DND-41 (cell line): ENCODE results near the gene LIMS2.

ENCODE experiments used
- EZH2 ChIP-seq: IDR thresholded peaks from 3 replicates; pipeline ENCODE4 v1.6.1; 2012; ENCODE audit warnings: borderline replicate concordance, low read depth, mild to moderate bottlenecking, moderate library complexity, low read length, inconsistent platforms; ENCODE audit not compliant: severe bottlenecking
- TF ChIP-seq, protein P1 (sequence below): IDR thresholded peaks from 2 replicates; pipeline ENCODE4 v1.5.1; 2012; ENCODE audit warnings: borderline replicate concordance, low read length, moderate library complexity, mild to moderate bottlenecking; ENCODE audit not compliant: poor library complexity, severe bottlenecking; ENCODE audit errors: extremely low read depth

DNA sequence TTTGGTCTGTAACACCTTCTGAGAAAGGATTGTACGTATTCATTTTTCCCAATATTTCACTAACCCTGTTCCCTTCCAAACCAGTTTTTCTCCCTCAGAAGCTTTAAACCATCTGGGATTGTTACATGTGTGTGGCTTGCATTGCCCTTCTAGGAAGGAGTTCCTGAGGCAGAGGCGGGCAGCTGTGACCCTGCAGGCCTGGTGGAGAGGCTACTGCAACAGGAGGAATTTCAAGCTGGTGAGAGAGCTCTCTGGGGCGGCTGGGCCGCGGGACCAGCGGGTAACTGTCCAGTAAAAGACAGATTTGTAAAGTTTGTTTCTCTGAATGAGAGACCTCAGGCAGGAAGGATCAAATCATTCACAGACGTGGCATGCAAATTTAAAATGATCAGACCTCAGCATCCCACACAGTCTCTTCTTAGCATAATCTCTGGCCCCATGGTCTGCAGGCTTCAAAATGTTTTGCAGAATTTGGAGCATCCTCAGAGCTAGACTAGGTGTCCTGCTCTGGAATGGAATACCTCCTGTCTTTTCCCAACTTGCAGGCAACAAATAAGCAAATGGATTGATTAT lies 69.6 kb downstream of the LIMS2 start:
- TF ChIP-seq, protein P1, sequence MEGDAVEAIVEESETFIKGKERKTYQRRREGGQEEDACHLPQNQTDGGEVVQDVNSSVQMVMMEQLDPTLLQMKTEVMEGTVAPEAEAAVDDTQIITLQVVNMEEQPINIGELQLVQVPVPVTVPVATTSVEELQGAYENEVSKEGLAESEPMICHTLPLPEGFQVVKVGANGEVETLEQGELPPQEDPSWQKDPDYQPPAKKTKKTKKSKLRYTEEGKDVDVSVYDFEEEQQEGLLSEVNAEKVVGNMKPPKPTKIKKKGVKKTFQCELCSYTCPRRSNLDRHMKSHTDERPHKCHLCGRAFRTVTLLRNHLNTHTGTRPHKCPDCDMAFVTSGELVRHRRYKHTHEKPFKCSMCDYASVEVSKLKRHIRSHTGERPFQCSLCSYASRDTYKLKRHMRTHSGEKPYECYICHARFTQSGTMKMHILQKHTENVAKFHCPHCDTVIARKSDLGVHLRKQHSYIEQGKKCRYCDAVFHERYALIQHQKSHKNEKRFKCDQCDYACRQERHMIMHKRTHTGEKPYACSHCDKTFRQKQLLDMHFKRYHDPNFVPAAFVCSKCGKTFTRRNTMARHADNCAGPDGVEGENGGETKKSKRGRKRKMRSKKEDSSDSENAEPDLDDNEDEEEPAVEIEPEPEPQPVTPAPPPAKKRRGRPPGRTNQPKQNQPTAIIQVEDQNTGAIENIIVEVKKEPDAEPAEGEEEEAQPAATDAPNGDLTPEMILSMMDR, result no peak
- no peak for TF ChIP-seq EZH2
